ENCODE data around the gene EPO.

DNA sequence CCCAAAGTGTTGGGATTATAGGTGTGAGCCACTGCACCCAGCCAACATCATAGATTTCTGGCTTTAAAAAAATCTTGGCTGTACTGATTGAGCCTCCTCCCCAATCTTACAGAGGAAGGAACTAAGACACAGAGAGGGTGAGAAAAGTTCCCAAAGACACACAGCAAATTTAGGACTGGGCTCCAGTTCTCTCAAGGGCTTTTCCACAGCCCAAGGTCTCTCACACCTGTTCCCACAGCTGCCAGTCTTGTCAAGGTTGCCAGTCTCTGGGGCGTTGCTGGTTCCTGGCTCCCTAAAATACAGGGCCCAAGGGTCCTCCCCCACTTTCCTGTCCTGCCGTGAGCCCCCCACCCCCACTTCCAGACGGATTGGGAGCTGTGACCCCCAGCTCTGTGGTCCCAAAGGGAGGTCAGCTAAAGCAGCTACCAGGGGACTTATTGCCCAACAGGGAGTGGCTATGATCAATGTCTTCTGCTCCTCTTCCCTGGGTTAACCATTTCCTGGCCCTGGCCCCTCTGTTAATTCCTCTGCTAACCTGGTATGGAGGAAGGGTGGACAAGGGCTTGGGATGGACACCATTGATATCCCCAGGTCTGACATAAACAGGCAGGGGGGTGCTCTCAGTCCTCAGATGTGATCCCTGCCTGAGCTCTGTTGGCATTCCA lies 10.0 kb downstream of the EPO start:
- TF ChIP-seq, protein P1, sequence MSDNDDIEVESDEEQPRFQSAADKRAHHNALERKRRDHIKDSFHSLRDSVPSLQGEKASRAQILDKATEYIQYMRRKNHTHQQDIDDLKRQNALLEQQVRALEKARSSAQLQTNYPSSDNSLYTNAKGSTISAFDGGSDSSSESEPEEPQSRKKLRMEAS (IDR thresholded peaks at IDR 0.05) = no peak
- TF ChIP-seq CEBPB (IDR thresholded peaks at IDR 0.05) (no peak), TEAD4 (IDR thresholded peaks at IDR 0.05) (no peak), EGR1 (IDR thresholded peaks at IDR 0.05) (no peak), CREB1 (IDR thresholded peaks at IDR 0.05; ENCODE audit: low read depth) (no peak), TAF1 (IDR thresholded peaks at IDR 0.05; ENCODE audit: low read depth) (no peak), YY1 (IDR thresholded peaks at IDR 0.05; ENCODE audit: low read depth) (no peak), EP300 (IDR thresholded peaks at IDR 0.05; ENCODE audit: borderline replicate concordance) (no peak), FOXM1 (IDR thresholded peaks at IDR 0.05; ENCODE audit: borderline replicate concordance, low read depth) (no peak), RAD21 (IDR thresholded peaks at IDR 0.05; ENCODE audit: low read depth) (no peak), ZBTB7A (IDR thresholded peaks at IDR 0.05; ENCODE audit: low read depth) (no peak), TCF12 (IDR thresholded peaks at IDR 0.05; ENCODE audit: low read depth) (no peak)
- TF ChIP-seq, protein P2, sequence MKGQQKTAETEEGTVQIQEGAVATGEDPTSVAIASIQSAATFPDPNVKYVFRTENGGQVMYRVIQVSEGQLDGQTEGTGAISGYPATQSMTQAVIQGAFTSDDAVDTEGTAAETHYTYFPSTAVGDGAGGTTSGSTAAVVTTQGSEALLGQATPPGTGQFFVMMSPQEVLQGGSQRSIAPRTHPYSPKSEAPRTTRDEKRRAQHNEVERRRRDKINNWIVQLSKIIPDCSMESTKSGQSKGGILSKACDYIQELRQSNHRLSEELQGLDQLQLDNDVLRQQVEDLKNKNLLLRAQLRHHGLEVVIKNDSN (IDR thresholded peaks at IDR 0.05) = no peak
- TF ChIP-seq, protein P3, sequence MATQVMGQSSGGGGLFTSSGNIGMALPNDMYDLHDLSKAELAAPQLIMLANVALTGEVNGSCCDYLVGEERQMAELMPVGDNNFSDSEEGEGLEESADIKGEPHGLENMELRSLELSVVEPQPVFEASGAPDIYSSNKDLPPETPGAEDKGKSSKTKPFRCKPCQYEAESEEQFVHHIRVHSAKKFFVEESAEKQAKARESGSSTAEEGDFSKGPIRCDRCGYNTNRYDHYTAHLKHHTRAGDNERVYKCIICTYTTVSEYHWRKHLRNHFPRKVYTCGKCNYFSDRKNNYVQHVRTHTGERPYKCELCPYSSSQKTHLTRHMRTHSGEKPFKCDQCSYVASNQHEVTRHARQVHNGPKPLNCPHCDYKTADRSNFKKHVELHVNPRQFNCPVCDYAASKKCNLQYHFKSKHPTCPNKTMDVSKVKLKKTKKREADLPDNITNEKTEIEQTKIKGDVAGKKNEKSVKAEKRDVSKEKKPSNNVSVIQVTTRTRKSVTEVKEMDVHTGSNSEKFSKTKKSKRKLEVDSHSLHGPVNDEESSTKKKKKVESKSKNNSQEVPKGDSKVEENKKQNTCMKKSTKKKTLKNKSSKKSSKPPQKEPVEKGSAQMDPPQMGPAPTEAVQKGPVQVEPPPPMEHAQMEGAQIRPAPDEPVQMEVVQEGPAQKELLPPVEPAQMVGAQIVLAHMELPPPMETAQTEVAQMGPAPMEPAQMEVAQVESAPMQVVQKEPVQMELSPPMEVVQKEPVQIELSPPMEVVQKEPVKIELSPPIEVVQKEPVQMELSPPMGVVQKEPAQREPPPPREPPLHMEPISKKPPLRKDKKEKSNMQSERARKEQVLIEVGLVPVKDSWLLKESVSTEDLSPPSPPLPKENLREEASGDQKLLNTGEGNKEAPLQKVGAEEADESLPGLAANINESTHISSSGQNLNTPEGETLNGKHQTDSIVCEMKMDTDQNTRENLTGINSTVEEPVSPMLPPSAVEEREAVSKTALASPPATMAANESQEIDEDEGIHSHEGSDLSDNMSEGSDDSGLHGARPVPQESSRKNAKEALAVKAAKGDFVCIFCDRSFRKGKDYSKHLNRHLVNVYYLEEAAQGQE (IDR thresholded peaks at IDR 0.05; ENCODE audit: low read depth) = no peak
